IMR-90 (cell line): ENCODE measurements around the gene HOXC10.

Experiments
- RAD21 ChIP-seq: IDR thresholded peaks from 2 replicates; pipeline ENCODE4 v1.6.1; 2012; ENCODE audit warnings: low read length, improper control_type of control experiment
- TF ChIP-seq, protein P1 (sequence below): conservative IDR thresholded peaks from 2 replicates; pipeline ENCODE4 v1.5.1; 2012; ENCODE audit warnings: mild to moderate bottlenecking, low read depth, low read length, improper control_type of control experiment

DNA sequence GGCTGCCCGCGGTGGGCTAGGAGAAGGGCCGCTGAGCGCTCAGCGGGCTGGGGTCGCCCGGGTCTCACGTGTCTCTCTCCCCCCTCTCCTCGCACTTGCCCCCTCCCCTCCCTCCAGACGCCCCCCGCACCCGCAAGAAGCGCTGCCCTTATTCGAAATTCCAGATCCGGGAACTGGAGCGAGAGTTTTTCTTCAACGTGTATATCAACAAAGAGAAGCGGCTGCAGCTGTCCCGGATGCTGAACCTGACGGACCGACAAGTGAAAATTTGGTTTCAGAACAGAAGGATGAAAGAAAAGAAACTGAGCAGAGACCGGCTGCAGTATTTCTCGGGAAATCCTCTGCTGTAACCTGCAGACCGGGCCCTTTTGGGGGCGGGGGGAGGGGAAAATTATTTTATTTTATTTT lies 9.9 kb upstream of the HOXC10 start:
- TF ChIP-seq, protein P1, sequence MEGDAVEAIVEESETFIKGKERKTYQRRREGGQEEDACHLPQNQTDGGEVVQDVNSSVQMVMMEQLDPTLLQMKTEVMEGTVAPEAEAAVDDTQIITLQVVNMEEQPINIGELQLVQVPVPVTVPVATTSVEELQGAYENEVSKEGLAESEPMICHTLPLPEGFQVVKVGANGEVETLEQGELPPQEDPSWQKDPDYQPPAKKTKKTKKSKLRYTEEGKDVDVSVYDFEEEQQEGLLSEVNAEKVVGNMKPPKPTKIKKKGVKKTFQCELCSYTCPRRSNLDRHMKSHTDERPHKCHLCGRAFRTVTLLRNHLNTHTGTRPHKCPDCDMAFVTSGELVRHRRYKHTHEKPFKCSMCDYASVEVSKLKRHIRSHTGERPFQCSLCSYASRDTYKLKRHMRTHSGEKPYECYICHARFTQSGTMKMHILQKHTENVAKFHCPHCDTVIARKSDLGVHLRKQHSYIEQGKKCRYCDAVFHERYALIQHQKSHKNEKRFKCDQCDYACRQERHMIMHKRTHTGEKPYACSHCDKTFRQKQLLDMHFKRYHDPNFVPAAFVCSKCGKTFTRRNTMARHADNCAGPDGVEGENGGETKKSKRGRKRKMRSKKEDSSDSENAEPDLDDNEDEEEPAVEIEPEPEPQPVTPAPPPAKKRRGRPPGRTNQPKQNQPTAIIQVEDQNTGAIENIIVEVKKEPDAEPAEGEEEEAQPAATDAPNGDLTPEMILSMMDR, result no peak
- TF ChIP-seq RAD21, result no peak
